ENCODE data around the gene ADGRL1.
"Not testable (repeated sequence)": the region's sequence is repeated elsewhere in the genome, so short reads cannot be mapped to it uniquely, and the experiment has no call there.

ADGRL1 gene

DNA sequence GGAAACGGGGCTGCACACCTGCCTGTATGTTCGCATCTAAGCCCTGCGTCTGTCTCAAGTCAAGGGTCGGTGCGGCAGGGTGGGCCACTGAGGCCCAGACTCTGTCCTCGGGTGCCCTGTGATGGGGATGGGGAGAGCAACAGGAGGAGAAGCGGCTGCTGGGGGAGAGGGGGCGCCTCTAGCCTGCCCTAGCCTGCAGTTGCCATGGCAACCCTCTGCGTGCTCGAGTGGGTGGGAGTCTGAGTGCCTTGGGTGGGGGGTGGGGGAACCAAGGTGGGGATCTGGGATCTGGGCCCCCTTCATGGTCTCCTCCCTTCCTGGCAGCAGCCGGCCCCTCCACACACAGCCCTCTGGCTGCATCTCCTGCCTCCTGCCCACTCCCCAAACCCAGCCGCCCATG lies 10.8 kb downstream of the ADGRL1 start:
- not testable (repeated sequence) for DNase-seq (ENCODE audit: low read depth in 1 of 2, low spot score in 1 of 2)

DNA sequence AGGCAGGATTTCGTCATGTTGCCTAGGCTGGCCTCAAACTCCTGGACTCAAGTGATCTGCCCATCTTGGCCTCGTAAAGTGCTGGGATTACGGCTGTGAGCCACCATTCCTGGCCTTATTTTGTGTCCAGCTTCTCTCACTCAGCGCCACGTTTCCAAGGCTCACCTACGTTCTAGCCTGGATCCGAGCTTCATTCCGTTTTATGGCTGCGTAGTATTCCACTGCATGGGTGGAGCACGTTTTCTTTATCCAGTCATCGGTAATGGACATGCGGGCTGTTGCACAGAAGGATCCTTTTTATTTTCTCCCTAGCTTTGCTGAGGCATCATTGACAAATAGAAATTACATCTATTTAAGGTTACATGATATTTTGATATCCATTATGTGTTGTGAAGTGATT lies 16.6 kb downstream of the ADGRL1 start:
- no peak for DNase-seq (ENCODE audit: low read depth in 1 of 2, low spot score in 1 of 2)

DNA sequence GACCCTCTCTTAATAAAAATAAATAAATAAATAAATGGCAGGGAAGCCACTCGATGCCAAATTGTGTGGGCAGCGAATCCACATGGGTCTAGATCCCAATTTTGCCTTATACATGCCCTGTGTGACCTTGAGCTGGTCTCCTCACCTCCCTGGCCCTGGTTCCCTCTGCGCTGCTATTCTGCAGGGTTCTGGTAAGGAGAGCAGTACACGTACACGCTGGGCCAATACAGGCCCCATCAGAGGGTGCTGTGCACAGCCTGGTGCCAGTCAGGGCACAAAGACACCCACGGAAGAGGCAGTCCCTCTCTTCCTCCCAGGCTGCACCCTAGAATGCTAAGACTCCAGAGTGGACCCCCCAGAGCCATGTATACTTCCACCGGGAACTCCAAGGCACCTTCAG lies 17.9 kb downstream of the ADGRL1 start:
- DNase-seq (ENCODE audit: low read depth in 1 of 2, low spot score in 1 of 2), result not testable (repeated sequence)

DNA sequence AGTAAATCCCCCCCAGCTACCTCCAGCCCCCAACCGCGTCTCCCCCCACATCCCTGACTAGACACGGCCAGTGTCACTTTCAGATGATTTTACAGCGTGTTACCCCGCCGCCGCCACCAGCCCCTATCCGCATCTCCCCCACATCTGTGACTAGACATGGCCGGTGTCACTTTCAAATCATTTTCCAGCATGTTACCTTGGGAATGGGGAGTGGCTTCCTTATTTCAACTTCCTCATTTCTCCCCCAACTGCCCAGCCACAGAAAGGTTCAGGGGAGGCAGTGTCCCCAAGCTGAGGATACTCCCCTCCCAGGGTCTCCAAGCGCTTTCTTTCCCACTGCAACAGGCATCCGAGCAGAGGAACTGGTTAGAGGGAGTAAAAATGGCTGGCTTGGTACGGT lies 18.4 kb downstream of the ADGRL1 start:
- no peak for DNase-seq (ENCODE audit: low read depth in 1 of 2, low spot score in 1 of 2)

DNA sequence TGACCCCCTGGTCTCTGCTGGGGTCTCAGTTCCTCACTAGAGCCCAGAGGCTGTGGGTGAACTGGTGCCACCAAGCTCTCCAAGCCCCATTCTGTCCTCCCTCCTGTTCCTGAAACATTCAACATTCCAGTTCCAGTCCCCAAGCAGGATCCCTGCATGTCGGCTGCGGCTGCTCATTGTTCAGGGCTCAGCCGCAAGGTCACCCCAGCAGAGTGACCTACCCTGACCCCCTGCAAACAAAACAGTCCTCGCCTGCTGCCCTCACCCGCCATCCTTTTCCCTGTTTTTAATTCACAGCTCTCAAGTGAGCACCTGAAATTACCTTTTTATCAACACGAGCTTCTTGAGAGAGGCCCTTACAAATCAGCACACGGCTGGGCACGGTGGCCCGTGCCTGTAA lies 19.3 kb downstream of the ADGRL1 start:
- not testable (repeated sequence) for DNase-seq (ENCODE audit: low read depth in 1 of 2, low spot score in 1 of 2)

- not testable (repeated sequence) for DNase-seq (ENCODE audit: low read depth in 1 of 2, low spot score in 1 of 2)
Measured at GRCh38 chr19:14185691-14186090, 20.3 kb downstream of the ADGRL1 start.

- no peak for DNase-seq (ENCODE audit: low read depth in 1 of 2, low spot score in 1 of 2)
Measured at GRCh38 chr19:14185158-14185557, 20.8 kb downstream of the ADGRL1 start.

DNA sequence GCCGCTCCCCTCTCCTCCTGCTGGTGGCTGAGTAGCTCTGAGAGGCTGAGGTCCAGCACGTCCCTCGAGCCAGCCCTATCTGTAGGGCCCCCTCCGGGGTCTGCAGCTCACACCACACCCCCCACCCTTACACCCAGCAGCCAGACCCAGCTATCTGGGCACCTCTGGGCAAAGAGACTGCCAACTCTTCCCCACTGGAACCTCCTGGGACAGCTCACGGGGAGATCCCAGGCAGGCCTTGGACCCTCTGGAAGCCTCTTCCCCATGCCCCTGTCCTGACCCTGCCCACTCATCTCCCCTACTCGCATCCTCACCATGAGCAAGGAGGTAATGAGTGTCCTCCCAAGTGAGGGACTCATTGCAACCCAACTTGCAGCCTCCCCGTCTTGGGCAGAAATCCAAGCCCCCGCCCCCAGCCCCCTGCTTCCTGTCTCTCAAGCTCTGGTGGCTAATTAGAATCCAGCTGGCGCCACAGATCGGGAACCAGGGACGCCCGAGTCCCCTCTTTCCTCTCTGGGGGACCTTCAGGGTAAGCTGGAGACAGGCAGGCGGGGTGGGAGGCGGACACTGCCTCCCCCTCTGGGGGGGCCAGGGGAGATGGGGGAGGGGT lies 22.1 kb downstream of the ADGRL1 start:
- no peak for DNase-seq (ENCODE audit: low read depth in 1 of 2, low spot score in 1 of 2)

- no peak for DNase-seq (ENCODE audit: low read depth in 1 of 2, low spot score in 1 of 2)
Measured at GRCh38 chr19:14182476-14182875, 23.5 kb downstream of the ADGRL1 start.

- no peak for DNase-seq (ENCODE audit: low read depth in 1 of 2, low spot score in 1 of 2)
Measured at GRCh38 chr19:14181906-14182305, 24.1 kb downstream of the ADGRL1 start.

DNA sequence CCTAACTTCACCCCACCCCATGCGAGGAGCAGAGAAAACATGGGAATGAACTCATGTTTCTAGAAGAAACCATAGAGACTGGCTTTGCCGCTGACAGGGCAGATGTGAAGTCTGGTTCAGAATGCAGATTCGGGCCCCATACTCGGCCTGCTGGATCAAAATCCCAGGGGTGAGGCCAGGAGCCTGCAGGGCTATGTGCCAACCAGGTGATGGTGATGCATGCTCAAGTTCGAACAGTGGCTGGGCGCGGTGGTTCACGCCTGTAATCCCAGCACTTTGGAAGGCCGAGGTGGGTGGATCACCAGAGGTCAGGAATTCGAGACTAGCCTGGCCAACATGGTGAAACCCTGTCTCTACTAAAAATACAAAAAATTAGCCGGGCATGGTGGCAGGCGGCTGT lies 24.8 kb downstream of the ADGRL1 start:
- not testable (repeated sequence) for DNase-seq (ENCODE audit: low read depth in 1 of 2, low spot score in 1 of 2)

- DNase-seq (ENCODE audit: low read depth in 1 of 2, low spot score in 1 of 2), result no peak
Measured at GRCh38 chr19:14177496-14178074, 28.4 kb downstream of the ADGRL1 start.

- no peak for DNase-seq (ENCODE audit: low read depth in 1 of 2, low spot score in 1 of 2)
Measured at GRCh38 chr19:14175351-14175792, 30.6 kb downstream of the ADGRL1 start.

DNA sequence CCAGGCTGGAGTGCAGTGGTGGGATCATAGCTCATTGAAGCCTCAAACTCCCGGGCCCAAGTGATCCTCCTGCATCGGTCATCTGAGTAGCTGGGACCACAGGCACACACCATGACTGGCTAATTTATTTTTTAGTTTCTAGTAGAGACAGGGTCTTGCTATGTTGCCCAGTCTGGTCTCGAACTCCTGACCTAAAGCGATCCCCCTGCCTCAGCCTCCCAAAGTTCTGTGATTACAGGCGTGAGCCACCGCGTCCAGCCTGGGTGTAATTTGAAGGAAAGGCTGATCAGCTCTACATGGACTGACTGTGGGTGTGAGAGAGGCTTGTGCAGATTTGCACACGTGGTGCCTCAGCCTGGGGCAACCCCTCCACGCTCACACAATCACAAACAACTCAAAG lies 31.1 kb downstream of the ADGRL1 start:
- DNase-seq (ENCODE audit: low read depth in 1 of 2, low spot score in 1 of 2), result no peak

DNA sequence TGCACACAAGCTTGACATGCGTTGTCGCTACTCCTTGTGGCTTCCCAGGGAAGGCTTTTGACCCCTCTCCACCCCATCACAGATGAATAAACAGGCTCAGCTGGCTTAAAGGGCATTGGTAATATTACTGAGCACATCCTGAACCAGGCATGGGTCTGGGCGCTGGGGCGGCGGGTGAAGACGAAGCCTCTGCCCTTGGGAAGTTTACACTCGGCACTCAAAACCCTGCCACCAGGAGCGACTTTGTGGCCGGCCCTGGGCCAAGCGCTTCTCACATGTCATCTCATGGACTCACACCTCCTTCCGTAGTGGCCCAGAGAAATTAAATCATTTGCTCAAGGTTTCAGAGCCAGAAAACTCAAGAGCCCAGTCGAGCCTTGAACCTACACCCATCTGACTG lies 37.0 kb downstream of the ADGRL1 start:
- no peak for DNase-seq (ENCODE audit: low read depth in 1 of 2, low spot score in 1 of 2)

- DNase-seq (ENCODE audit: low read depth in 1 of 2, low spot score in 1 of 2), result no peak
Measured at GRCh38 chr19:14168259-14168972, 37.6 kb downstream of the ADGRL1 start.

DNA sequence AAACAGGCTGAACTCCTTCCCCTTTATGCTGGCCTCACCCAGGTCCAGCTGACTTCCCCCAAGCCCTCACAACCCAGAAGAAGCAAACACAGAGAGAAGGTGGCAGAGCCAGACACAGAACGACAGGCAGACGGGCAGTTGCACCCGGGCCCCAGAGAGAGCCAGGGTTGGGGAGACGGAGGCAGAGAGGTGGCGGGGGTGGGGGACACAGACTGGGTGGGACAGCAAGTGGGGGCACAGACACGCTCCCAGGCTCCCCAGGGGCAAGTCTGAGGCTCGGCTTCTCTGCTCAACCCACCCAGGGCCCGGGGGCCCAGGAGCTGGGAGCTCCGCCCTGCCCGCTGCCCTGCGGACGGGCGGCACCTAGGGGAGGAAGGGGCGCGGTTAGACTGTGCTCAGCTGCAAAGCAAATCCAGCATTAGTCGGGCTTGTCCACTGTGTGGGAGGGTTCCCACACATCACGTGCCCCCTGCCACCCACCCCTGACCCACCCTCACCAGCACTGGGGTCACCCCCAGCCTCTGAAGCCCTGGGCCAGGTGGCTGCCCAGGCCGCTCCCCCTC lies 38.3 kb downstream of the ADGRL1 start:
- no peak for DNase-seq (ENCODE audit: low read depth in 1 of 2, low spot score in 1 of 2)

- DNase-seq (ENCODE audit: low read depth in 1 of 2, low spot score in 1 of 2), result no peak
Measured at GRCh38 chr19:14166999-14167575, 38.9 kb downstream of the ADGRL1 start.

- DNase-seq (ENCODE audit: low read depth in 1 of 2, low spot score in 1 of 2), result no peak
Measured at GRCh38 chr19:14165990-14166830, 39.8 kb downstream of the ADGRL1 start.

DNA sequence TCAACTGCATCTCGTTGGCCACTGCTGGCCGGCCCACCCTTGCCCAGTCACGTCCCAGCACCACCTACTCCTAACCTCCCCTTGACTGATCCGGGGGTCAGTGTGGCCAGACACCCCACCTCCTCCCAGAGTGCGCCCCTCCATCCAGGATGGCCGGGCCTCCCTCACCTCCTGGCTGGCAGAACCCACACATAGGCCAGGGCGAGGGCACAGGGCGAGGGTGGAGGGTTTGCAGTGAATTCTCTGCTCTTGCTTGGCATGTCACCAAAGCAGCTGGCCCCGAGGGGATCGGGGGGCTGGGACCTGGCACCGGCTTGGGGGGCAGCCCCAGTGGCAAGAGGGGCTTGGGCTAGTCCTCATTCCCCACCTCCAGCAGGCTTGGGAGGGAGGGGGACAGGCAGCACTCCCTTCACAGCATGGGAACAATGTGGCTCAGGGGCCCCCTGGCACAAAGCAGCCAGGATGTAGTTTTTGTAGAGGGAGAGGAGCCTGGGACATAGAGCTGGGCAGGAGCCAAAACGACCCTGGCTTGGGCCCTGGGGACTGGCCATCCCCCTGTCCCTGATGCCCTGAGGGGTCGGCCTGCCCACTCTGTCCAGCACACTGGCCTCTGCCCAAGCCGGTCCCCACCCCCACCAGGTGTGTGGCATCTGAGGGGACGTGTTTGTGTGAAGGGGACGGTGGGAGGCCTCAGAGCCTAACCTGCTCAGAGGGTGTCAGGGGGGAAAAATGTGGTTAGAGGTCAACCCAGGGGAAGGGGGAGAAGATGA lies 41.1 kb downstream of the ADGRL1 start:
- no peak for DNase-seq (ENCODE audit: low read depth in 1 of 2, low spot score in 1 of 2)
